ENCODE measurements around the gene BTAF1.

Gene BTAF1

GRCh38 chr10:92054807-92055206 lies 131.2 kb downstream of the BTAF1 start:
- no peak for DNase-seq

- no peak for DNase-seq
Measured at GRCh38 chr10:92062273-92062672, 138.7 kb downstream of the BTAF1 start.

GRCh38 chr10:92064506-92064905 lies 140.9 kb downstream of the BTAF1 start:
- DNase-seq, result no peak

- no peak for DNase-seq
Measured at GRCh38 chr10:92066386-92066785, 142.8 kb downstream of the BTAF1 start.

- DNase-seq, result no peak
Measured at GRCh38 chr10:92068900-92069299, 145.3 kb downstream of the BTAF1 start.

- DNase-seq, result no peak
Measured at GRCh38 chr10:92074126-92074887, 150.7 kb downstream of the BTAF1 start.

GRCh38 chr10:92075829-92076228 lies 152.3 kb downstream of the BTAF1 start:
- DNase-seq, result no peak

- no peak for DNase-seq
Measured at GRCh38 chr10:92076722-92077121, 153.2 kb downstream of the BTAF1 start.

- no peak for DNase-seq
Measured at GRCh38 chr10:92079003-92079402, 155.4 kb downstream of the BTAF1 start.
